Esophagus mucosa (tissue), 1 donor: ENCODE data around the gene DCUN1D5. TPM values are rescaled to one million over a fixed set of nuclear protein-coding genes. Genes with fewer than 3 reads are reported as not detected.

Experiments
- ATAC-seq: fragments of 200-7000 bp; cut with Tn5 transposase; one replicate; pipeline ENCODE4 v1.9.1; 2020
- total RNA-seq: library from RNA; stranded (reverse); gene quantifications from one replicate; pipeline ENCODE4 v1.2.4, GENCODE V29; 2023
- donor health status: DM: yes; HTN: yes; CAD: no.

The DCUN1D5 gene
- total RNA-seq, result 31.4 TPM

DNA sequence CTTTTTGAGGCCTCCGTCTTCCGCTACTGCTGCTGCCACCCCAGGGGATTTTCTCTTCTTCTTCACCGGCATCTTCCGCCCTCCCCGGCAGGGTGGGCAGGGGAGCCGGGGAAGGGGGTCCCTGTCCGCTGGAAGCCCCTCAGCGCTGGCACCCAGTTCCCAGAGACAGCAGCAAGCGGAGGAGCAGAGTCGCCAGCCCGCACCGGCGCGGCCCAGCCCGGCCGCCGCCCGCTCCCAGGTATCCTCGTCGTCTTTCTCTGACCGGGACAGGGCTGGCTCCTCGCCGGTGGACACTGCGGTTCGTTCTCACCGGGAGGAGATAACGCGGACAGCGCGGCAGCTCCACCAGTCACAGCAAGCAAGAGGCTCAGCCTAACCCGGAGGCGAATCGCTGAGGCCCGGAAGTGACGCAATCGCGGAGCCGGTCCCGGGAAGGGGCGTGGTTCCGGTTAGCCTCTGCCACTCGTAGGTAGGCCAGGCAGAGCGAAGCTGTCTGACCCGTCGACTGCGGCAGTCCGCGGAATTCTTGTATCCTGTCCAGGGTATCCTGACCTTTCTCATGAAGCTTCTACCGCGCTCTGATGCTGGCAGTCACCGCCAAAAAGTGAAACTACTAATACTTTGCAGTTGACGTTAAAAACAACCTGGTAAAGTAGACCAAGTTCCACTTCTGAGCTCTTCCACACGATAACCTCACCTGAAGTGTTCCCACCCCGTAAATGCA is at the start of gene DCUN1D5:
Gene DCUN1D5, minus strand, starts transcription at position 360 of the 724 bp plus-strand sequence. Its CDS starts 288 bp downstream, at position 72.
- peak; percentile 99 for ATAC-seq

DNA sequence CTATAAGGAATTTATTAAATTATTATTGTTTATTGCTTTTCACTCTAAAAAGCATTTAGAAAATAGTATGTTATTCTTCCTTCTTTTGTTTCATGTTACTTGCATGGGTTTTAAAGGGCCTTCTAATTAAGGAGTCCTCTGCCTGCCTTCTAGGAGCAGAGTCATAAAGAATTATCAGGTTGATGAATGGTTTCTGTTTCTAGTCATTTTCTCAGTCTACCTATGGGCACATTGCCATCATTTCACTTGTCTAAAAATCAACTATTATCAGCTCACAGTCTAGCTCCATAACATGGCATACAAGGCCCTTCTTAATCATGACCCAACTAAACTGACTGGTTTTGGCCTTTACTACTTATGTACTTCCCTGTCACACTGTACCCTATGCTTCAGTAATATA is 33.5 kb upstream of the DCUN1D5 start:
- peak; percentile 43 for ATAC-seq

DNA sequence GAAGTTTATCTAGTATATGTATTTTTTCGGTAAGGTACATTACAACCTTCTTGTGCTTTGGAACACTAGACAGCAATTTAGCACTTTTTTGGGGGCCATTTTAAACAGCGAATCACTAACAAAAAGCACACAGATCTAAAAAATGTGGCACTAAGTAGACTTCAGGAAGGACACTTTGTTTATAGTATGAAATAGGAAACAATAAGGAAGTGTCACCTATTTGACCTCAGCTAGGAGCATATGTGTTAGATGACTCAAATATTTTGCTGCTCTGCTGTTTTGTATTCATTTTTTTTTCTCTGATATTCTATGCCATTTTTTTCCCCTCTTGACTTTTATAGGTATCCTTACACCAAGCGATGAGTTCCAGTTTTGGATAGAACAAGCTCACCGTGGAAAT is 22.9 kb upstream of the DCUN1D5 start:
- no peak for ATAC-seq

DNA sequence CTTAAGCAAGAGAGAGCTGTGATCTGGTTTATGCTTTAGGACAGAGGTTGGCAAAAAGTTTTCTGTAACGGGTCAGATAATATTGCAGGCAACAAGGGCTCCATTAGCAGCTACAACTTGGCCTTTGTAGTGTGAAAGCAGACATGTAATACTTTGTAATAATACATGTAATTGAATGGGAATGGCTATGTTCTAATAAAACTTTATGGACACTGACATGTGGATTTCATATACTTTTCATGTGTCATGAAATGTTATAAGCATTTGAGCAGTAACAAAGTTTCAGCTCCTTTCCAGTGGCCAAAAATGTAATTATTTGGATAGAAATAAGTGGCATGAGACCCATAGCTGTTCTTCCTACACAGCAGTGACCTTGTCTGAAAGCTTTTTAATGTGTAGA is 20.4 kb upstream of the DCUN1D5 start:
- ATAC-seq, result no peak

DNA sequence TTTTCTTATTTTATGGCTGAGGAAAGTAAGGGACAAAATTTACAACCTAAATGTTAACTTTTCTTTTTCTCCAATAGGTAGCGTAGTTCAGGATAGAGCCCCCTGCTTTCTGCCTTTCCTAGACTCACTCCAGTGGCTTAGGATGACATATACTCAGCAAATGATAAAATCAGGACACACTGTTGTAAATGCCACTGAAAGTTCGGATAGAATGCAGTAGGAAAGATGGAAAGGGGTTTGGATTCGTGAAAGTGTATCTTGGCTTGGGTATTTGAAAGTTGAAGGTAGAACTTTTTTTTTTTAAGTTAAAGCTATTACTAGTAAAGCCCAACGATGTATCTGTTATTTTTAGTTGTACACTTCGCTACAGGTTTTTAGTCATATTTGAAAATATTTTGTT is 19.4 kb upstream of the DCUN1D5 start:
- ATAC-seq, result no peak

DNA sequence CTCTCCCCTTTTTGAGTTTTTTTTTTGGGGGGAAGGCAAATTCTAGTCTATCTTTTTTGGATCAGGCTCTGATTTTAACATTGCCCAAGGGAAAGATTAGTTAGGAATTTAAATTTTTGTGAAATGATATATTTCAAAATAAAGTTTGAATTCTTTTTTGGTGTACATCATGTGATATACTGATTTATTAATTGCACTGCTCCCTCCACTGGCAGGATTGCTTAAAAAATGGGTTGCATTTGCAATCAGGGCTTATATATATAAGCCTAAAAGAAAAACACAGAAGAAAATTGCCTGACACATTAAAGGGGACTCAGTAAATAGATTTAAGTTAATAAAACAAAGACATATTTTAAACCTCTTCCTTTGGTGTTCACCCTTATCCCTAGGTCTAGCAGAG is 18.4 kb upstream of the DCUN1D5 start:
- no peak for ATAC-seq

DNA sequence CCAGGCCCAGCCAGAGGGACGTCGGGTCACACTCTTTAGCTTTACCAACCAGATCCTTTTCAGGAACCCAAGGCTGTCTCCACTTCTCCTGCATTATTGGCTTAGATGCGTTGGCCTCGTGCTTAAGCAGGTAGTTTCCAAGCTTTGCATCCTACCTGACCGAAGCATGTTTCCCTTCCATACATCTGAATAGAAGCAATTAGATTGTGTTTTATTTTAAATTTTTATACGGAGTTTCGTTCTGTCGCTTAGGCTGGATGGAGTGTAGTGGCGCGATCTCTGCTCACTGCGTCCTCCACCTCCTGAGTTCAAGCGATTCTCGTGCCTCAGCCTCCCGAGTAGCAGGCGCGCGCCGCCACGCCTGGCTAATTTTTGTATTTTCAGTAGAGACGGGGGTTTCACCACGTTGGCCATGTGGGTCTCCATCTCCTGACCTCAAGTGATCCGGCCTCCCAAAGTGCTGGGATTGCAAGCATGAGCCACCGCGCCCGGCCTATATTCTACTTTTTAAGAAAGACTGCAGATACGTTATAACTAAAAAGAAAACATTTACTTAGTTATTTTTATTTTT is 17.9 kb upstream of the DCUN1D5 start:
- ATAC-seq, result no peak

DNA sequence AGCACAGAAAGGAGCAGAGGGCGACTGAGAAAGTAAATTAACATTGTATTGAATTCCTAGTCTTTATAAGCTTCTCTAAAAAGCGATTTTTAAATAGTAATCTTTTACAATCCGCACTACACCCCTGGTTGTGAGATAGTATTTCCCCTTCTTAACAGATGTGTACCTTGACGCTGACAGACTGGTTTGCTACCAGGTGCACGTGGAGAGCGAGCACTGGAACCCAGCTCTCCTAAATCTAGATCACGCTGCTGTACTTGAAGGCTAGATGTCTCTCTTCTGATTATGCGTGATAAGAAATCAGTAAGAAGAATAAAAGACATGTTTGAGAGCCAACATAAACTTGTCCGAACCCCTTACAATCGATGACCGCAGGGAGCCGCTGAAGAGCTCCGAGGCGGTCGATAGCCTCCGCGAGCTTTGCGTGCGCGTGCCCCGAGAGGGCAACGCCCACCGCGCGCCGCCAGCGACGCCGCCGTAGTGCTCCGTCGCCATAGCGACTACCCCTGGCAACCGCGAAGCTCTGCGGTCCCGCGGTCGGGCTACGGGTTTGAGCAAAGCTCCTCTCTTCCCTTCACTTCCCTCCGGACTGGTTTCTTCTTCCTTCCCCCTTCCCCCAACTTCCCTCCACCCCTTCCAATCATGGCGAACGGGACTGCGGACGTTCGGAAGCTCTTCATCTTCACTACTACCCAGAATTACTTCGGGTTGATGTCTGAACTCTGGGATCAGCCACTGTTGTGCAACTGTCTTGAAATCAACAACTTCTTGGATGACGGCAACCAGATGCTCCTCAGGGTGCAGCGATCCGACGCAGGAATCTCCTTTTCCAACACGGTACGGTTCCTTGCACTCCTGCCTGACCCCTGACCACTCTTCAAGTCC is 17.2 kb upstream of the DCUN1D5 start, which contains the start of gene DYNC2H1:
Gene DYNC2H1, plus strand, starts transcription at position 494 of the 885 bp plus-strand sequence. Its CDS starts 149 bp downstream, at position 643.
- ATAC-seq, result peak; percentile 100

DNA sequence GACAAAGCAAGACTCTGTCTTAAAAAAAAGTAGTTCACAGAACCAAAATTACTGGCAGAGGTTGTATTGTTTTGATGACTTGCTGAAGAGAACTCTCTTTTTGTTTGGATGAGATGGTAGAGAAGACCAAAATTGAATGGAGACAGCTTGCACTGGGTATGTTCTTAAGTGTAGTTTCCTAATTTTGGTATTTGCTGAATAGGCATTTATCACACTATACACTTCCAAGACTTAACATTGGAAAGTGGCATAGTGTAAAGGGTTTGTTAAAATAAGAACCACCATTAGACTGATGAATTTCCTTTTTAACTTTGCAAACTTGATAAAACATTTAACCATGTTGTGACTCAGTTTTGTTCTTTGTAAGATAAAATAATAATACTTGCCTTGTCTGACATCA is 5.3 kb upstream of the DCUN1D5 start:
- no peak for ATAC-seq

DNA sequence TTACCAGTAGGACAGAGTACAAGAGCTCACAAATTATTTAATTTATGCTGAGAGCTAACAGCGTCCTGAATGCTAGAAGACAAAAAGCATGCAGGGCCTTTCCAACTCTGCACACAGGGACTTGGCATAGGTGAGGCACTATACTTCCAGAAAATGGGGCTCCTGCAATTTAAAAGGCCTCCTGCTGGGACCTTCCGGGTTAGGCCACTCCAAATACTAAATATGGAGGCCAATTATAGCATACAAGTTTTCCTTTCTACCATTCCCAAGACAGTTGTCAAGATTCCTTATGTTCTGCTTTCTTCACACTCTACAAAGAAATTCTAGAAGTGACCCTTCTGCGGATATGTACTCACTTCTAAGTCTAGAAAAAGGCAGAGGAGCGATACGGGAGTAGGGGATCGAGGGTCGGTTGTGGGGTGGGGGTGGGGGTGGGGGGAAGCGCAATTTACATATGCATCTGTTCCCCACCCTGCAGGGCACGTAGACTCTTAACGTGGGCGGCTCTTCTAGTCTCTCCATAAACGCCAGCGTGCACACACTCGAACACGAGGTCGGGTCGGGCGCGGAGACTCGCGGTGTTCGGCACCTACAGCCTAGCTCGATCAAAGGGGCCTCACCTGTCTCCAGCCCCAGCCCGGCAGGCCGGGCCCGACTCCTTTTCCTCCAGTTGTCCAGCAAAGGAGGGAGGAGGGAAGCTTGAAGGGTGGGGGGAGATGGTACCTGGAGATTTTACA is 728 bp downstream of the DCUN1D5 start:
- ATAC-seq, result peak; percentile 65

DNA sequence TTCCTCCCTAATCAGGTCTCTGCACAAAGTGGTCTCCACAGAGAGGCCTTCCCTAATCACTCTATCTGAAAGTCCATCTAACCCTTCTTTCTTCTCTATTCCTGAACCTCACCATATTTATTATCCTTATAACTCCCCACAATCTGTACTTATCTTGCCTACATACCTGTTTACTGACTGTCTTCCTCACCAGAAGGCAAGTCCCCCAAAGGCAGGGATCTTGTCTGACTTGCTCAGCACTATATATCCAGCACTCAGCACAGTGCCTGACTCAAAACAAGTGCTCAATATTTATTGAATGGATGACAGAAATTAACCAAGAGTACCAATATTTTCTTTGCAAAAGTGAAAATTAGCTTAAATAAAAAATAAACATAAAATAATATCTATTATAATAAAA is 5.5 kb downstream of the DCUN1D5 start:
- no peak for ATAC-seq

DNA sequence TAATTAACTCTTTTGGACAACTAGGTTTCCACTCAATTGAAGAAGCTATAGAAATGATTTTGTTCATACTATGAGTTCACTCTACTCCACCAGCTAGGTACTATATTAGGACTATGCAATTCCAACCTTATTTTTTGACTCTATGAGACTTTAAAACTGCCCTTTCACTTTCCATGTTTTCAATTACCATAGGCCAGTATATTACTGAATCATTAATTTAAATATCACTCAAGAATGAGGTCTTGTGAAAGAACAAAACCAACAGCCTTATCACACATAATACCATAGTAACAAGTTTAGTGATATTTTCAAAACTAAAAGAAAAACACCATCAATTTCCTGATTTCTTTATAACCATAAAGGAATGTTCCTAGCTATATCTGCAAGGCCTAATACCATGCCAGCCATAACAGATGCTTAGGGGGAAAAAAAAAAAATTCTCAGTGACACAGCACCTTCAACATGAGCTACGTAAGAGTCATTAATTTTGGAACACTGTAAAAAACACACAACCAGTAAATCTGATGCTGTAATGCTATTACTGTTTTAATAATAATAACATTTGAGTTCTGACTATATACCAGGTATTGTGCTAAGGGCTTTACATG is 6.1 kb downstream of the DCUN1D5 start:
- ATAC-seq, result no peak

DNA sequence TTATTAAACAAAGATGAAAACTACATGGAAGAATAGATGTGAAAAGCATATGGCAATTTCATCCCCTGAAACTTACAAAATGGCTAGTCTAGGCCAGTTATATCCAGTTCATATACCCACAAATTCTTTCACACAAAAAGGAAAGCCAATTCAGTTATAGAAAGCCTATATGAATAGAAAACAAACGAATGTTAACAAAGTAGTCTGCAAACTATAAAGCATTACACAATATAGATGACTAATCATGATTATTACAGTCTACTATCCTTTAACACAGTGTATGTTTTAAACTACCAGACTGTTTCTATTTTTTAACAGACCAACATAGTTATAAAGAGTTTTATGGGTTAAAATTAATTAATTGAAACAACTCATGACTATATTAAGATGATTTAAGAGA is 12.1 kb downstream of the DCUN1D5 start:
- ATAC-seq, result peak; percentile 85

DNA sequence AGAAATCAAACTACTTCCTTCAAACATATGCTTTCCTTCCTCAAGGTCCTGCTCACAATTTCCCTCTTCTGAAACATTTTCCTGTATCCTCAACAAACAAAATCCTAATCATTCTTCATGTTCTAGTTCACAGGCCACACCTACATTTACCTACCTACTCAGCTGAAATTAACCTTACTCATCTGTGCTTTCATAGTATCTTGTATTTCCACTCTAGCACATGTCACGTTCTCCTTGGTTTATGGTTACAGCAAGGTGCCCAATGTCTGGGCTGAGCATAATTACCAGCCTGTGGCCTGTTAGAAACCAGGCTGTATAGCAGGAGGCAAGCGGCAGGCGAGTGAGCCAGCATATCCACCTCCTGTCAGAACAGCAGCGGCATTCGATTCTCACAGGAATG is 13.2 kb downstream of the DCUN1D5 start:
- peak; percentile 95 for ATAC-seq

DNA sequence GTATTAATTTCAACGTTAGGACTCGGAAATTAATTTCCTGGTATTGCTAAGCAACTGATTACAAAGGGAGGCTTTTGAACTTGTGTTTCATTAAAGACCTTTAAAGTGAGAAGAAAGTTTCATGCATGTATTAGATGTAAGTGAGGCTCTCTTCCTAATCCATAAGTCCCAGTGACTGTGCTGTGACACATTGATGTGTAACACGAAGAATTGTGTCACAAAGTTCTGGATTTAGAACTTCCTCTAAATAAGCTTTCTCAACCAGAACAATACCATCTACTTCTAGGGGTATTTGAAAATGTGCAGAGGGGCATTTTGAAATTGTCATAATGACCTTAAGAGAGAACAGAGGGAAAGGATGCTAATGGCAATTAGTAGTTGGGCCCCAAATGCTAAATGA is 14.4 kb downstream of the DCUN1D5 start:
- peak; percentile 53 for ATAC-seq

DNA sequence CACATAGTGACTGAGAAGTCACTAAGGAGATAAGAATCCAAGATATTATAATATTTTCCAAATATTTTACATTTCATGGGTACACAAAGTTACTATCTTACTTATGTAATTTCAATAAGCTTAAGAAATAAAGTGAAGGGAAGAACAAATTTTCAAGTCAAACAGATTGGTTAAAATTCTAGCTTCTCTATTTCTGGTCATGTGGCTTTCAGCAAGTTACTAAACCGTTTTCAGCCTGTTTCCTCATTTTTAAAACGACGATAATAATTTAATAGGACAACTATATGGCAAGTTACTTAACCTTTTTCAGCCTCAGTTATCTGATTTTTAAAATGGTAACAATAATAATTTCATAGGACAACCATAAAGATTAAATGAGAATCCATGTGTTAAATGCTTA is 15.6 kb downstream of the DCUN1D5 start:
- no peak for ATAC-seq

DNA sequence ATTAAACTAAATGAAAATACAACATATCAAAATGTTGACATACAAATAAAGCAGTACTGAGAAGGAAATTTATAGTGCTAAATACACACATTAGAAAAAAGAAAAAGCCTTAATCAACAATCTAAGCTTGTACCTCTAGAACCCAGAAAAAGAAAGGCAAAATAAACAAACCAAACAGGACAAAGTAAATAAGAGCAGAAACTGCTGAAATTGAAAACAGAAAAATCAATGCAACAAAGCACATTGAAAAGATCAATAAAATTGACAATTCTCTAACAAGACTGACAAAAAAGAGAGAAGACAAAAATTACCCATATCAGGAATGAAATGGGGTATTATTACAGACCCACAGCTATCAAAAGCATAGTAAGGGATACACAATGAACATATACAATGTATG is 21.0 kb downstream of the DCUN1D5 start:
- ATAC-seq, result no peak

DNA sequence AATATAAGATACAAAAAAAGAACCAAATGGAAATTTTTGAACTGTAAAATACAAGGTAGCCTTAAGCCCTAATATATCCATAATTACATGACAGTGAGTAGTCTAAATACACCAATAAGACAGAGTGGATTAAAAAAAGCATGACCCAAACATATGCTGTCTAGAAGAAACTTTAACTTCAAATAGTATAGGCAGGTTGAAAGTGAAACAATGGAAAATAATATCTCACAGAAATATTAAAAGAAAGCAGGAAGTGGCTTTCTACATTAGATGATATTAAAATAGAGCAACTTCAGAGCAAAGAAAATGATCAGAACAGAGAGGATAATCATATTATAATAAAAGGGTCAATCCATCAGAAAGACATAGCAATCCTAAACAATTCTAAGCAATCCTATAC is 21.8 kb downstream of the DCUN1D5 start:
- ATAC-seq, result no peak

DNA sequence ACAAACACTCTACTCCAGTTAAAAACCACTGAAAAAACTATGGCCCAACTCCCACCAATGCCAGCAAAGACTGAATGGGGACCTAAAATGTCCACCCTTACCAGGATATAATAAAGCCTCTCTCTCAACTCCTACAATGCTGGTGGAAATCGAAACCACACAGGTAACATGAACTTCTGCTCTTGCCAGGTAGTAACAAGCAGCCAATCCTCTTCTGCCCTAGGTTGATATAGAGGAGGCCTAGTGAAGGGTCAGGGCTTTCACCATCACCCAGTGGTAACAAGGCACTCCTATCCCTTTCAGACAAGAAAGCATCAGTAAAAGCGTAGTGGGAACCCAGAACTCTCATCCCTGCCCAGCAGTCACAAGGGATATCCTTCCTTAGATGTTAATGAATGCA is 22.6 kb downstream of the DCUN1D5 start:
- no peak for ATAC-seq

DNA sequence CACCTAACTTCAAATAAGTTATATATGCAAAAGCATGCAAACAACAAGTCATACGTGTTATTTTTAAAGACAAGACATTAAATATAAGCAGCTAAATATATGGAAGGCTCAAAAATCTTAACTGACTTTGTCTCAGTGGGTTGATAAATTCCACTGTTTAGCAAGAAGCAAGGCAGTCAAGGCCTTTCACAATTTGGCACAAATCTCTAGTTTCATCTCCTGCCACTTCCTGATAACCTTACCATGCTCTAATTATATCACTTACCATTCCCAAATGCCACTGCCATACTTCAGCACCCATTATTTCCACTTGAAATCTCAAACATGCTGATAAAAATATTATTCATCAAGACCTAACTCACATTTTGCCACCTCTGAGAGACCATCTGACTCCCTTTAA is 24.8 kb downstream of the DCUN1D5 start:
- ATAC-seq, result no peak

DNA sequence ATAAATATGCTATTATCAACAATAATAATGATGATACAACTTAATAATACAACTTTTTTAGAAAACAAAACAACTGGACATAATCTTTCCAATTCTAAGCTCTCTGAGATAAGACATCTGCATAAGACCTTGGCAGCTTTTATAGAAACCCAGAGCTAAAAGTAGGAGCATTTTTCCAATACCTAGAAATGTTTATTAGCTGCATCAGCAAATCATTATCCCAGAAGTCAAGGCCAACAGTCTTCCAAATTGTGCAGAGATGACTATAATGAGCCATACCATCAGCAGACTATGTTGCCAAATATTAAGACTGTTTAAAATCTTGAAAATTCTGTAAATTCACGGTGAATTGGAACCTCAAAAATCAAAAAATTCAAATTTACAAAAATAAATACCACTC is 30.3 kb downstream of the DCUN1D5 start:
- ATAC-seq, result no peak

DNA sequence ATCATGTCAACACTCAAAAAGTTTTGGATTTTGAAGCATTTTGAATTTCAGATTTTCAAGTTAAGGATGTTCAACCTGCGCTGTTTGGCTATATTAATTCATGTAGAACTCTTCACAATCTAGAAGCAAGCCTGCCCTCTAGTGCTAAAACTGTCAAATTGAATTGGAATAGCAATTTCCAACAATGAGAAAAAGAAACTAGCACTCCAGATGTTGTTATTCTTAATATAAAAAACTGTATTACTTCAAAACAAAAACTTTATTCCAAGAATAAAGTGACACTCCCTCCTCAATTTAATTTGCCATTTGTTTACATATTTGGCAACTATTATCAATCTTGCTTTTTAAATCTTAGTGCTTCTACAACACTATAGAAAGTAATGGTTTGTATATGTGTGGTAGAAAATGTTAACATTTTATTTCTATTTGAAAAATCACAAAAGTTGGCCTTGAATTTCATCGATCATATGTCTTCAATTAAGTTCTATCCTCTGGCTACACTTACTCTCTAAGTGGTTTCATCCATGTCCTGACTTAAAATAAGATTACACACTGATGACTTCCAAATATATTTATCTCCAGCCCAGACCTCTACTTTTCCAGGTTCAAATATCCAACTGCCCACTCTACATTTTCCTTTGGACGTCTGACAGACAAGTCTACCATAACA is 36.6 kb downstream of the DCUN1D5 start:
- ATAC-seq, result no peak
